AG09319 (cell line): Measurements from ENCODE around the gene SETD1B.

Experiments
- DNase-seq: peaks from one replicate; pipeline ENCODE4 v3.0.0-alpha.2; 2010; ENCODE audit warnings: low read depth; ENCODE audit errors: extremely low read depth
- TF ChIP-seq, protein P1 (sequence below): IDR thresholded peaks from 2 replicates; pipeline ENCODE4 v1.5.1; 2011; ENCODE audit warnings: low read depth, mild to moderate bottlenecking, inconsistent platforms, low read length, moderate library complexity

SETD1B gene

GRCh38 chr12:121766290-121767039, 37.3 kb upstream of the SETD1B start:
- TF ChIP-seq, protein P1, sequence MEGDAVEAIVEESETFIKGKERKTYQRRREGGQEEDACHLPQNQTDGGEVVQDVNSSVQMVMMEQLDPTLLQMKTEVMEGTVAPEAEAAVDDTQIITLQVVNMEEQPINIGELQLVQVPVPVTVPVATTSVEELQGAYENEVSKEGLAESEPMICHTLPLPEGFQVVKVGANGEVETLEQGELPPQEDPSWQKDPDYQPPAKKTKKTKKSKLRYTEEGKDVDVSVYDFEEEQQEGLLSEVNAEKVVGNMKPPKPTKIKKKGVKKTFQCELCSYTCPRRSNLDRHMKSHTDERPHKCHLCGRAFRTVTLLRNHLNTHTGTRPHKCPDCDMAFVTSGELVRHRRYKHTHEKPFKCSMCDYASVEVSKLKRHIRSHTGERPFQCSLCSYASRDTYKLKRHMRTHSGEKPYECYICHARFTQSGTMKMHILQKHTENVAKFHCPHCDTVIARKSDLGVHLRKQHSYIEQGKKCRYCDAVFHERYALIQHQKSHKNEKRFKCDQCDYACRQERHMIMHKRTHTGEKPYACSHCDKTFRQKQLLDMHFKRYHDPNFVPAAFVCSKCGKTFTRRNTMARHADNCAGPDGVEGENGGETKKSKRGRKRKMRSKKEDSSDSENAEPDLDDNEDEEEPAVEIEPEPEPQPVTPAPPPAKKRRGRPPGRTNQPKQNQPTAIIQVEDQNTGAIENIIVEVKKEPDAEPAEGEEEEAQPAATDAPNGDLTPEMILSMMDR = no peak
- no peak for DNase-seq

DNA sequence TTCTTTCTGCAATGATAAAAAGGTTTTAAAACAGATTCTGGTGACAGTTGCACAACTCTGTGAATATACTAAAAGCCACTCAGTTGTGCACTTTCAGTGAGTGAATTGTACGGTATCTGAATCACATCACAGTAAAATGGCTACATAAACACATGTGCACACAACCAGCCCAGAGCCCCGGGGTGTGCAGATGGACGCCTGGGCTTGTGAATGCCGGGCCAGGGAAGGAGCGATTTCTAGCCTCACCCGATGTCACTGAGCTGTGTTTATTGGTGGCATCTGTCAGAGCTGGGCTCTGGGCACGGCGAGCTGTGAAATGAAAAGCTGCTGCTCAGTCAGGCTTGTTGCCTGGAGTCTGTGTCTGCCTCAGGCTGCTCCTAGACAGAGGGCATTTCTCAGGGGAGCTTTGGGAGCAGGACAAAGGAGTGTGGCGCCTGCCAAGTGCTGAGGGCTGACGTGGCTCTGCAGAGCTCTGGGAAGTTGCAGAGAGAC, 36.2 kb upstream of the SETD1B start:
- no peak for DNase-seq
- TF ChIP-seq, protein P1 = no peak

GRCh38 chr12:121769297-121769830, 34.4 kb upstream of the SETD1B start:
- no peak for DNase-seq
- TF ChIP-seq, protein P1 = no peak

DNA sequence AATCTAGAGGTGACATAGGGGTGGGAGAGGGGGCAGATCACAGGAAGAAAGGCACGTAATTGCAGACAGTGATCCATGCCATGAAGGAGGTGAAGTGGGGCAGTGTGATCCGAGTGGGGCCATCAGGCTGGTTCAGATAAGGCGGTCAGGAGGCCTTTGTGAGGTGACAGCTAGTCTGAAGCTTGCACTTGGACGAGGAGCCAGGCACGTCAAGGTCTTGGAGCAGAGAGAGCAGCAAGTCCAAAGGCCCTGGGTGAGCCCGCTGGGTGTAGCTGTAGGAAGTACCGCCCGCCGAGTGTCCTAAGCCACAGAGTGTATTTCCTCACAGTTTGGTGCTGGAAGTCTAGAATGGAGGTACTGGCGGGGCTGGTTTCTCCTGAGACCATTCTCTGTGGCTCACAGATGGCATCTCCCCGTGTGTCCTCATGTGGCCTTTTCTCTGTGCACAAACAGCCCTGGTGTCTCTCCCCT, 33.9 kb upstream of the SETD1B start:
- TF ChIP-seq, protein P1 = no peak
- no peak for DNase-seq

- no peak for DNase-seq
- TF ChIP-seq, protein P1 = no peak
Measured at GRCh38 chr12:121770388-121770787, 33.4 kb upstream of the SETD1B start.

GRCh38 chr12:121770813-121771625, 32.8 kb upstream of the SETD1B start:
- no peak for DNase-seq
- TF ChIP-seq, protein P1 = no peak
